SU-DHL-6 (cell line): ENCODE measurements around the gene KCNK4.

Experiments used
- EZH2phosphoT487 ChIP-seq: fragments of 200-600 bp; sonication (generic), shearing (Covaris generic); conservative IDR thresholded peaks from 2 replicates; pipeline ENCODE4 v1.6.1; 2018; ENCODE audit warnings: mild to moderate bottlenecking, antibody characterized with exemption, low read length, moderate library complexity, mixed read lengths
- TF ChIP-seq, protein P1 (sequence below): fragments of 200-600 bp; sonication (generic); IDR thresholded peaks from one replicate; pipeline ENCODE4 v1.5.1; 2017; ENCODE audit warnings: antibody characterized with exemption, mild to moderate bottlenecking, low read length, moderate library complexity; ENCODE audit not compliant: insufficient read depth, poor library complexity, severe bottlenecking

- TF ChIP-seq, protein P1, sequence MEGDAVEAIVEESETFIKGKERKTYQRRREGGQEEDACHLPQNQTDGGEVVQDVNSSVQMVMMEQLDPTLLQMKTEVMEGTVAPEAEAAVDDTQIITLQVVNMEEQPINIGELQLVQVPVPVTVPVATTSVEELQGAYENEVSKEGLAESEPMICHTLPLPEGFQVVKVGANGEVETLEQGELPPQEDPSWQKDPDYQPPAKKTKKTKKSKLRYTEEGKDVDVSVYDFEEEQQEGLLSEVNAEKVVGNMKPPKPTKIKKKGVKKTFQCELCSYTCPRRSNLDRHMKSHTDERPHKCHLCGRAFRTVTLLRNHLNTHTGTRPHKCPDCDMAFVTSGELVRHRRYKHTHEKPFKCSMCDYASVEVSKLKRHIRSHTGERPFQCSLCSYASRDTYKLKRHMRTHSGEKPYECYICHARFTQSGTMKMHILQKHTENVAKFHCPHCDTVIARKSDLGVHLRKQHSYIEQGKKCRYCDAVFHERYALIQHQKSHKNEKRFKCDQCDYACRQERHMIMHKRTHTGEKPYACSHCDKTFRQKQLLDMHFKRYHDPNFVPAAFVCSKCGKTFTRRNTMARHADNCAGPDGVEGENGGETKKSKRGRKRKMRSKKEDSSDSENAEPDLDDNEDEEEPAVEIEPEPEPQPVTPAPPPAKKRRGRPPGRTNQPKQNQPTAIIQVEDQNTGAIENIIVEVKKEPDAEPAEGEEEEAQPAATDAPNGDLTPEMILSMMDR = no peak
- TF ChIP-seq EZH2phosphoT487 = no peak
These were observed 38.1 kb upstream of the KCNK4 start for GRCh38 chr11:64253043-64253442.
